ENCODE measurements around the gene ELP5.

- peak; percentile 94 to 98 (median 98) for TF ChIP-seq CTCF (IDR thresholded peaks at IDR 0.05)
- peak in 1 of 2 donors; percentile 30 for TF ChIP-seq POLR2A (IDR thresholded peaks at IDR 0.05)
Measured at GRCh38 chr17:7296189-7296861, 44.3 kb downstream of the ELP5 start.
